MM.1S (cell line): Measurements from ENCODE around the gene DSCAM.

Experiments used
- EZH2phosphoT487 ChIP-seq: fragments of 300-600 bp; sonication (generic); IDR thresholded peaks from 2 replicates; pipeline ENCODE4 v1.6.1; 2018; ENCODE audit warnings: antibody characterized with exemption, low read length
- TF ChIP-seq, protein P1 (sequence below): fragments of 300-600 bp; sonication (generic); IDR thresholded peaks from 2 replicates; pipeline ENCODE4 v1.5.1; 2016; ENCODE audit warnings: antibody characterized with exemption, low read length, mixed read lengths

DNA sequence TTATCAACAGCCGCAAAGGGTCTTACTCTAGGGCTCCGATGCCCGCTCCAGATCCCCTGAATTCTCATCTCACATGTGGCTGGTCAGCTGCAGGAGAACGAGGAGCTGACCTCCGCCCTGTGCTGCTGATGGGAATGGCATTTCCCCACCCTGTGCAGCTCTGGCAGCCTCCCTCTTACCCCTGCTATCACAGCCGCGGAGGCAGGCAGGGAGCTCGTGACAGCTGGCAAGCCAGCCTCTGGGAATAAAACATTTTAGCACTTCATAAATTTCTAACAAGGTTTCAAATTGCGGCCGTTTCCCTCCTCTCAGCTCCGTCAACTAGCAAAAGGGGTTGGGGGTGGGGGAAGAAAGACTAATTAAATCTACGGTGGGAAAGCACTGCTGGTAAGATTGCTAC is 81.1 kb downstream of the DSCAM start:
- TF ChIP-seq, protein P1, sequence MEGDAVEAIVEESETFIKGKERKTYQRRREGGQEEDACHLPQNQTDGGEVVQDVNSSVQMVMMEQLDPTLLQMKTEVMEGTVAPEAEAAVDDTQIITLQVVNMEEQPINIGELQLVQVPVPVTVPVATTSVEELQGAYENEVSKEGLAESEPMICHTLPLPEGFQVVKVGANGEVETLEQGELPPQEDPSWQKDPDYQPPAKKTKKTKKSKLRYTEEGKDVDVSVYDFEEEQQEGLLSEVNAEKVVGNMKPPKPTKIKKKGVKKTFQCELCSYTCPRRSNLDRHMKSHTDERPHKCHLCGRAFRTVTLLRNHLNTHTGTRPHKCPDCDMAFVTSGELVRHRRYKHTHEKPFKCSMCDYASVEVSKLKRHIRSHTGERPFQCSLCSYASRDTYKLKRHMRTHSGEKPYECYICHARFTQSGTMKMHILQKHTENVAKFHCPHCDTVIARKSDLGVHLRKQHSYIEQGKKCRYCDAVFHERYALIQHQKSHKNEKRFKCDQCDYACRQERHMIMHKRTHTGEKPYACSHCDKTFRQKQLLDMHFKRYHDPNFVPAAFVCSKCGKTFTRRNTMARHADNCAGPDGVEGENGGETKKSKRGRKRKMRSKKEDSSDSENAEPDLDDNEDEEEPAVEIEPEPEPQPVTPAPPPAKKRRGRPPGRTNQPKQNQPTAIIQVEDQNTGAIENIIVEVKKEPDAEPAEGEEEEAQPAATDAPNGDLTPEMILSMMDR = no peak
- no peak for TF ChIP-seq EZH2phosphoT487
